CD8-positive, alpha-beta memory T cell (primary cell): ENCODE measurements around the gene BTBD2. TPM values are rescaled to one million over a fixed set of nuclear protein-coding genes. Genes with fewer than 3 reads are reported as not detected.
A peak's percentile ranks its signal among the peaks of the same experiment; 100 is the strongest.

Experiments
- CTCF ChIA-PET: fragments of 350-600 bp; sonication (Branson Sonifier 250); formaldehyde crosslinking; loops from one replicate; lab custom pipeline; 2021; ENCODE audit warnings: antibody characterized with exemption; lab: Charles Lee
- POLR2A ChIA-PET: fragments of 350-600 bp; sonication (Branson Sonifier 250); formaldehyde crosslinking; loops from one replicate; lab custom pipeline; 2021; ENCODE audit warnings: antibody characterized with exemption; lab: Charles Lee
- DNase-seq, 5 donors: peaks; one replicate each; pipeline versions ENCODE4 v3.0.0 to v3.0.0-alpha.2; 2020 to 2022; ENCODE audit warnings: mixed read lengths in 1 of 5
- H3K27ac ChIP-seq: one replicate; pipeline ENCODE4 v1.7.0; 2013; ENCODE audit warnings: low read depth, mild to moderate bottlenecking, low read length, moderate library complexity
- H3K27me3 ChIP-seq: 2 replicates; pipeline ENCODE4 v1.7.0; 2013; ENCODE audit warnings: low read length, mild to moderate bottlenecking; ENCODE audit not compliant: insufficient read depth, poor library complexity, severe bottlenecking
- H3K36me3 ChIP-seq: 2 replicates; pipeline ENCODE4 v1.7.0; 2013; ENCODE audit warnings: mild to moderate bottlenecking, low read length, moderate library complexity; ENCODE audit not compliant: insufficient read depth
- H3K4me1 ChIP-seq: 2 replicates; pipeline ENCODE4 v1.7.0; 2013; ENCODE audit warnings: mild to moderate bottlenecking, low read length, moderate library complexity; ENCODE audit not compliant: insufficient read depth
- H3K4me3 ChIP-seq: 2 replicates; pipeline ENCODE4 v1.7.0; 2013; ENCODE audit warnings: mild to moderate bottlenecking, low read length
- H3K9me3 ChIP-seq: 2 replicates; pipeline ENCODE4 v1.7.0; 2013; ENCODE audit warnings: mild to moderate bottlenecking, low read length
- H3K27ac Mint-ChIP-seq, 8 donors: one replicate each; pipeline ENCODE4 v1.8.0; 2020 to 2021; ENCODE audit warnings: mixed read lengths in 8 of 8, mild to moderate bottlenecking in 6 of 8, inconsistent platforms in 3 of 8, moderate library complexity in 3 of 8
- H3K27me3 Mint-ChIP-seq, 2 donors: one replicate each; pipeline ENCODE4 v1.8.0; 2020 to 2021; ENCODE audit warnings: mixed read lengths in 2 of 2, mild to moderate bottlenecking in 1 of 2, moderate library complexity in 1 of 2
- H3K36me3 Mint-ChIP-seq, 3 donors: one replicate each; pipeline ENCODE4 v1.8.0; 2020 to 2021; ENCODE audit warnings: mixed read lengths in 3 of 3, inconsistent platforms in 1 of 3, mild to moderate bottlenecking in 1 of 3
- H3K4me1 Mint-ChIP-seq, 3 donors: one replicate each; pipeline ENCODE4 v1.8.0; 2020 to 2021; ENCODE audit warnings: mixed read lengths in 3 of 3, inconsistent platforms in 1 of 3, mild to moderate bottlenecking in 1 of 3
- H3K4me3 Mint-ChIP-seq, 7 donors: one replicate each; pipeline ENCODE4 v1.8.0; 2020 to 2021; ENCODE audit warnings: mixed read lengths in 7 of 7, mild to moderate bottlenecking in 6 of 7, moderate library complexity in 4 of 7, inconsistent platforms in 2 of 7
- H3K9me3 Mint-ChIP-seq, 5 donors: one replicate each; pipeline ENCODE4 v1.8.0; 2020 to 2022; ENCODE audit warnings: mixed read lengths in 5 of 5, mild to moderate bottlenecking in 3 of 5, moderate library complexity in 2 of 5, inconsistent platforms in 1 of 5
- polyA plus RNA-seq: library from polyadenylated mRNA; unstranded; fragments of 300-500 nt; fragmentation: Illumina TruSeq; gene quantifications from one replicate; pipeline ENCODE4 v1.2.3, GENCODE V29; 2021
- total RNA-seq, 2 experiments: library from RNA; stranded (reverse); gene quantifications; one replicate each; pipeline ENCODE4 v1.2.3, GENCODE V29; 2021

The BTBD2 gene
- total and polyA plus RNA-seq, 3 experiments from 2014 or later: 5.3 to 22.5 (median 18.6) TPM

DNA sequence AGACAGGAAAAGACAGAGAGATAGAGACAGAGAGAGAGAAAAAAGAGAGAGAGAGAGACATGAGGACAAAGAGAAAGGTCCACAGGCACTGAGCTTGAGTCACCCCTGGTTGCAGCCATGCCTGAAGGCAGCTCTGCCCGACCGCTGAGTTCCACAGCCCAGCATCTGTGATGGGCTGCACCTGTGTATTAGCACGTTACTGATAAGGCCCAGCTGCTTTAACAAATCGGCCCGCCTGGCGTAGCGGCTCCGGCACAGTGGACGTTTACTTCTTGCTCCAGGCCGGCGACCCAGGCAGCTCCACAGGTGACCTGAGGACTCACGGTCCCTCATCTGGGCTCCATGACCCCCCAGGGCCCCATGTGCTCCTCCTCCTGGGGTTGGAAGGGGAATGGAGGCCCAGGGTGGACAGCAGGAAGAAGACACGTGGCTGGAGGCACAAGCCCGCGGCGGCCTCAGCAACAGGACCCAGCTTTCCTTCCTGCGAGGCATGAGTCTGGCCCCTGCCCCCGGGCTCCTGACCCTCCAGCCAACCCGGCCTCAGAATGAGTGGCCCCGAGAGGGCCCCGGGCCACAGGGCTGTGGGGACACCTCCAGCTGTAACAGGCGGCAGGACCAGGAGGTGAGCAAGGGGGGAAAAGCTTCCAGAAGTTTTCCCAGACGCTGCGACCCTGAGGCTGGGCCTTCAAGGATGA, 78.5 kb downstream of the BTBD2 start:
- no peaks in the 10 kb centered on the region for H3K9me3 ChIP-seq
- ChIA-PET POLR2A (no interaction called here), CTCF (interaction anchor here (1.1 kb wide), 1 partner anchor 72 kb away, joined by 3 read pairs; no protein-coding TSS in a partner anchor)
- DNase-seq: no peak
- H3K4me1 Mint-ChIP-seq: peaks cover 19 to 28% (median 20%) of the 10 kb centered on the region in 3 donors
- peak overlapping the region in 5 of 8 donors; percentile 54 to 99 (median 92) for H3K27ac Mint-ChIP-seq
- H3K27me3 ChIP-seq: no peaks in the 10 kb centered on the region
- peak overlapping the region in 1 of 7 donors; percentile 76 for H3K4me3 Mint-ChIP-seq
- H3K27ac ChIP-seq: no peak overlapping the region
- H3K9me3 Mint-ChIP-seq: peaks cover 0 to 2% (median 0%) of the 10 kb centered on the region in 5 donors
- peaks cover 13% of the 10 kb centered on the region for H3K4me1 ChIP-seq
- H3K36me3 ChIP-seq: no peaks in the 10 kb centered on the region
- peaks cover 0 to 6% (median 3%) of the 10 kb centered on the region in 3 donors for H3K36me3 Mint-ChIP-seq
- H3K27me3 Mint-ChIP-seq: peaks cover 0 to 16% of the 10 kb centered on the region in 2 donors
- no peak overlapping the region for H3K4me3 ChIP-seq

DNA sequence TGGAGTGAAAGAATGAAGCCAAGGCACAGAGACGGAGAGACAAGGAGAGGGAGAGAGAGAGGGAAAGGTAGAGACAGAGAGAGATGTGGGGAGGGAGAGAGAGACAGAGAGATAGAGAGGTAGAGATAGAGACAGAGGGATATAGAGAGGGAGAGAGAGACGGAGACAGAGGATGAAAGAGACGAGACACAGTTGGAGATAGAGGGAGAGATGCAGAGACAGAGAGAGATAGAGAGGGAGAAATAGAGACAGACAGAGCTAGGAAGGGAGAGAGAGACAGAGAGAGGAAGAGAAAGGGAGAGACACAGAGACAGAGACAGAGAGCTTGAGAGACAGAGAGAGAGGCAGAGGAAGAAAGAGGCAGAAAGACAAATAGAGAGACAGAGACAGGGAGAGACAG, 79.1 kb downstream of the BTBD2 start:
- H3K9me3 ChIP-seq: no peaks in the 10 kb centered on the region
- H3K4me3 ChIP-seq: no peak overlapping the region
- Mint-ChIP-seq H3K36me3 (peaks cover 0 to 3% (median 3%) of the 10 kb centered on the region in 3 donors), H3K4me1 (peaks cover 19 to 32% (median 20%) of the 10 kb centered on the region in 3 donors), H3K27ac (peak overlapping the region in 7 of 8 donors; percentile 54 to 94 (median 81)), H3K27me3 (peaks cover 0 to 14% of the 10 kb centered on the region in 2 donors), H3K9me3 (peaks cover 0 to 2% (median 0%) of the 10 kb centered on the region in 5 donors), H3K4me3 (peak overlapping the region in 1 of 7 donors; percentile 76)
- peaks cover 13% of the 10 kb centered on the region for H3K4me1 ChIP-seq
- ChIA-PET CTCF (interaction anchor here (0.7 to 1.1 kb wide), 3 partner anchors 10 to 72 kb away, joined by 3 to 4 read pairs (median 3); no protein-coding TSS in a partner anchor), POLR2A (no interaction called here)
- H3K36me3 ChIP-seq: no peaks in the 10 kb centered on the region
- no peaks in the 10 kb centered on the region for H3K27me3 ChIP-seq
- no peak overlapping the region for H3K27ac ChIP-seq
- DNase-seq: no peak

DNA sequence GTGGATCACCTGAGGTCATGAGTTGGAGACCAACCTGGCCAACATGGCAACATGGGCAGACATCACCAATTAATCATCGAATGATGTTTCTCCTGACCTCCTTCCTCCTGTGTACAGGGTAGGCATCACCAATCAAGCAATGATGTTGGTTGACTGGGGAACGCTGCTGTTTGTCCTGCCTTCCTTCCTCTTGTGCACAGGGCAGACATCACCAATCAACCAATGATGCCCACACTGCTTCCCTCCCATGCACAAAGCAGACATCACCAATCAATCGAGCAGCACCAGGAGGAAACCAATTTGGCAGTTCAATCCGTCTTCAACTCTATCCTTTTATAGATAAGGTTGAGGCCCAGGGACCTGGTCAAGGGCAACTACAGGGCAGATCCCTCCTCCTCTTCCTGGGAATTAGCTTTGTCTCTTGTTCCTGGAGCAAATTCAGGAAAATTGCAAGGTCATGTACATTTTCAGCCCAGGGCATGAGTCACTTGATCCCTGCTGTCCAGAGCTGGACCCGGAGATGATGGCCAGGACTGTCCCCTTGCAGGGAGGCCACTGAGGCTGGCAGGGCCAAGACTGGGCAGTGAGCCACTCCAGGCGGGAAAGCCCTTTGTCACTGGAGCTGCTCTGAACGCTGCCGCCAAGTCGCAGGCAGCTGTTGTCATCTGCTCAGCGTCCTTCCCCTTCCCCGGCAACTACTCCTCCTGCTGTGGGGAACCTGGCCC, 79.9 kb downstream of the BTBD2 start:
- no peaks in the 10 kb centered on the region for H3K27me3 ChIP-seq
- ChIA-PET CTCF (interaction anchor here (0.7 to 1.1 kb wide), 3 partner anchors 11 to 71 kb away, joined by 3 to 4 read pairs (median 3); no protein-coding TSS in a partner anchor), POLR2A (no interaction called here)
- H3K4me3 ChIP-seq: no peak overlapping the region
- no peaks in the 10 kb centered on the region for H3K9me3 ChIP-seq
- peaks cover 13% of the 10 kb centered on the region for H3K4me1 ChIP-seq
- H3K36me3 ChIP-seq: no peaks in the 10 kb centered on the region
- H3K9me3 Mint-ChIP-seq: peaks cover 0 to 2% (median 0%) of the 10 kb centered on the region in 5 donors
- H3K27me3 Mint-ChIP-seq: peaks cover 0 to 14% of the 10 kb centered on the region in 2 donors
- peaks cover 19 to 32% (median 20%) of the 10 kb centered on the region in 3 donors for H3K4me1 Mint-ChIP-seq
- DNase-seq: no peak
- peak overlapping the region in 5 of 8 donors; percentile 10 to 79 (median 26) for H3K27ac Mint-ChIP-seq
- H3K4me3 Mint-ChIP-seq: peak overlapping the region in 1 of 7 donors; percentile 32
- H3K36me3 Mint-ChIP-seq: peaks cover 0 to 3% (median 3%) of the 10 kb centered on the region in 3 donors
- no peak overlapping the region for H3K27ac ChIP-seq

Other genes with a start within 250 kb of the BTBD2 start
- gene ATP8B3, start 203.4 kb downstream of the BTBD2 start, total RNA-seq: 1 to 10 TPM in 1 of 2 experiments, under 1 TPM in 1; 0.97 to 1.6 TPM
- gene ATP8B3, start 203.4 kb downstream of the BTBD2 start, polyA plus RNA-seq: 2.4 TPM
- gene REXO1, start 167.2 kb downstream of the BTBD2 start, total RNA-seq: 10 to 100 TPM; 61.0 to 63.7 TPM
- 8.7 TPM for gene REXO1, start 167.2 kb downstream of the BTBD2 start, polyA plus RNA-seq
- 10 to 100 TPM; 42.8 to 43.1 TPM for gene KLF16, start 152.1 kb downstream of the BTBD2 start, total RNA-seq
- gene KLF16, start 152.1 kb downstream of the BTBD2 start, polyA plus RNA-seq: 0.92 TPM
- gene ABHD17A, start 130.2 kb downstream of the BTBD2 start, total RNA-seq: 100 to 1,000 TPM; 105 to 114 TPM
- gene ABHD17A, start 130.2 kb downstream of the BTBD2 start, polyA plus RNA-seq: 252 TPM
- gene ADAT3, start 110.3 kb downstream of the BTBD2 start, total RNA-seq: 1 to 10 TPM; 6.3 to 6.6 TPM
- gene ADAT3, start 110.3 kb downstream of the BTBD2 start, polyA plus RNA-seq: 4.6 TPM
- gene SCAMP4, start 110.3 kb downstream of the BTBD2 start, total RNA-seq: 10 to 100 TPM; 38.6 to 40.6 TPM
- 16.3 TPM for gene SCAMP4, start 110.3 kb downstream of the BTBD2 start, polyA plus RNA-seq
- 10 to 100 TPM; 62.1 to 63.5 TPM for gene CSNK1G2, start 74.5 kb downstream of the BTBD2 start, total RNA-seq
- gene CSNK1G2, start 74.5 kb downstream of the BTBD2 start, polyA plus RNA-seq: 58.2 TPM
- gene MKNK2, start 35.5 kb upstream of the BTBD2 start, total RNA-seq: 100 to 1,000 TPM; 137 to 147 TPM
- gene MKNK2, start 35.5 kb upstream of the BTBD2 start, polyA plus RNA-seq: 50.8 TPM
- 100 to 1,000 TPM; 171 to 188 TPM for gene MOB3A, start 80.6 kb upstream of the BTBD2 start, total RNA-seq
- 106 TPM for gene MOB3A, start 80.6 kb upstream of the BTBD2 start, polyA plus RNA-seq
- gene IZUMO4, start 81.2 kb upstream of the BTBD2 start, total RNA-seq: 1 to 10 TPM; 8.9 to 9.7 TPM
- 0.58 TPM for gene IZUMO4, start 81.2 kb upstream of the BTBD2 start, polyA plus RNA-seq
- 10 to 100 TPM; 96.5 to 99.2 TPM for gene AP3D1, start 135.9 kb upstream of the BTBD2 start, total RNA-seq
- gene AP3D1, start 135.9 kb upstream of the BTBD2 start, polyA plus RNA-seq: 44.2 TPM
- gene DOT1L, start 148.2 kb upstream of the BTBD2 start, total RNA-seq: 10 to 100 TPM; 82.0 to 84.9 TPM
- 1.2 TPM for gene DOT1L, start 148.2 kb upstream of the BTBD2 start, polyA plus RNA-seq
- gene PLEKHJ1, start 220.6 kb upstream of the BTBD2 start, total RNA-seq: 10 to 100 TPM; 96.6 to 99.1 TPM
- gene PLEKHJ1, start 220.6 kb upstream of the BTBD2 start, polyA plus RNA-seq: 120 TPM
- 100 to 1,000 TPM; 131 to 138 TPM for gene SF3A2, start 221.1 kb upstream of the BTBD2 start, total RNA-seq
- 36.2 TPM for gene SF3A2, start 221.1 kb upstream of the BTBD2 start, polyA plus RNA-seq
- gene AMH, start 233.6 kb upstream of the BTBD2 start, total RNA-seq: 1 to 10 TPM; 5.9 to 7.4 TPM
- not detected for gene AMH, start 233.6 kb upstream of the BTBD2 start, polyA plus RNA-seq
- 1 to 10 TPM in 1 of 2 experiments, under 1 TPM in 1; 0.73 to 1.0 TPM for gene JSRP1, start 240.7 kb upstream of the BTBD2 start, total RNA-seq
- gene JSRP1, start 240.7 kb upstream of the BTBD2 start, polyA plus RNA-seq: 0.91 TPM